Trophoblast cell (in vitro differentiated cells and primary cell): Measurements from ENCODE around the gene MICU1.
A peak's percentile ranks its signal among the peaks of the same experiment; 100 is the strongest.

Experiments used
- DNase-seq, 2 donors: peaks; one replicate each; pipeline ENCODE4 v3.0.0-alpha.2; 2016
- H2AFZ ChIP-seq: 2 replicates; pipeline ENCODE4 v1.6.1; 2013; ENCODE audit warnings: low read length, moderate library complexity, mild to moderate bottlenecking; ENCODE audit not compliant: insufficient read depth, poor library complexity
- H2AK5ac ChIP-seq: 2 replicates; pipeline ENCODE4 v1.6.1; 2013; ENCODE audit warnings: mild to moderate bottlenecking, low read length
- H2BK120ac ChIP-seq: 2 replicates; pipeline ENCODE4 v1.6.1; 2013; ENCODE audit warnings: low read length, mild to moderate bottlenecking, moderate library complexity; ENCODE audit not compliant: insufficient read depth, poor library complexity
- H2BK12ac ChIP-seq: 2 replicates; pipeline ENCODE4 v1.6.1; 2013; ENCODE audit warnings: mild to moderate bottlenecking, low read length, moderate library complexity
- H2BK5ac ChIP-seq: 2 replicates; pipeline ENCODE4 v1.6.1; 2013; ENCODE audit warnings: low read length, low read depth, moderate library complexity, mild to moderate bottlenecking; ENCODE audit not compliant: poor library complexity
- H3K14ac ChIP-seq: 2 replicates; pipeline ENCODE4 v1.6.1; 2013; ENCODE audit warnings: mild to moderate bottlenecking, low read length
- H3K18ac ChIP-seq: 2 replicates; pipeline ENCODE4 v1.6.1; 2013; ENCODE audit warnings: mild to moderate bottlenecking, low read length
- H3K23ac ChIP-seq: 2 replicates; pipeline ENCODE4 v1.6.1; 2013; ENCODE audit warnings: low read length
- H3K27ac ChIP-seq: 2 replicates; pipeline ENCODE4 v1.5.1; 2013; ENCODE audit warnings: low read depth, mild to moderate bottlenecking, inconsistent platforms, low read length, moderate library complexity
- H3K27me3 ChIP-seq: 2 replicates; pipeline ENCODE4 v1.6.1; 2013; ENCODE audit warnings: inconsistent platforms, mild to moderate bottlenecking, low read length, moderate library complexity; ENCODE audit not compliant: insufficient read depth
- H3K36me3 ChIP-seq, 2 experiments: 1 replicate in 1 of 2; 2 replicates in 1 of 2; pipeline ENCODE4 v1.6.1; 2013; ENCODE audit warnings: low read length in 2 of 2, mild to moderate bottlenecking in 2 of 2, moderate library complexity in 1 of 2; ENCODE audit not compliant: insufficient read depth in 2 of 2, control insufficient read depth in 1 of 2
- H3K4ac ChIP-seq: 2 replicates; pipeline ENCODE4 v1.6.1; 2013; ENCODE audit warnings: low read depth, mild to moderate bottlenecking, low read length, moderate library complexity
- H3K4me1 ChIP-seq, 2 experiments: 1 replicate in 1 of 2; 2 replicates in 1 of 2; pipeline ENCODE4 v1.6.1; 2013; ENCODE audit warnings: low read length in 2 of 2, mild to moderate bottlenecking in 2 of 2, moderate library complexity in 1 of 2; ENCODE audit not compliant: insufficient read depth in 2 of 2, control insufficient read depth in 1 of 2
- H3K4me2 ChIP-seq: 2 replicates; pipeline ENCODE4 v1.6.1; 2013; ENCODE audit warnings: inconsistent platforms, mild to moderate bottlenecking, low read length, moderate library complexity
- H3K4me3 ChIP-seq: 2 replicates; pipeline ENCODE4 v1.5.1; 2013; ENCODE audit warnings: mild to moderate bottlenecking, low read depth, low read length, inconsistent platforms
- H3K79me1 ChIP-seq: one replicate; pipeline ENCODE4 v1.6.1; 2013; ENCODE audit warnings: low read length
- H3K79me2 ChIP-seq: 2 replicates; pipeline ENCODE4 v1.6.1; 2013; ENCODE audit warnings: low read length, mild to moderate bottlenecking; ENCODE audit not compliant: control insufficient read depth, insufficient read depth, poor library complexity
- H3K9ac ChIP-seq: 2 replicates; pipeline ENCODE4 v1.6.1; 2013; ENCODE audit warnings: mild to moderate bottlenecking, low read length
- H3K9me3 ChIP-seq: 2 replicates; pipeline ENCODE4 v1.6.1; 2013; ENCODE audit warnings: low read depth, mild to moderate bottlenecking, control low read depth, inconsistent platforms, low read length; ENCODE audit not compliant: insufficient read depth
- H4K12ac ChIP-seq: 2 replicates; pipeline ENCODE4 v1.6.1; 2013; ENCODE audit warnings: low read depth, mild to moderate bottlenecking, low read length, moderate library complexity
- H4K8ac ChIP-seq: 2 replicates; pipeline ENCODE4 v1.6.1; 2013; ENCODE audit warnings: low read depth, mild to moderate bottlenecking, low read length, moderate library complexity
- H4K91ac ChIP-seq: one replicate; pipeline ENCODE4 v1.6.1; 2013; ENCODE audit warnings: low read depth, mild to moderate bottlenecking, low read length, moderate library complexity
- WGBS: extraction: QIAGEN DNeasy Blood & Tissue Kit; methylation state at CpG from one replicate; pipeline ENCODE4 v1.1.7; 2013; ENCODE audit warnings: missing lambda C conversion rate; ENCODE audit not compliant: insufficient read length, insufficient coverage; ENCODE audit errors: extremely low coverage; 5-methylcytosine and 5-hydroxymethylcytosine counted together

The MICU1 gene

GRCh38 chr10:72336259-72337038 lies 289.4 kb downstream of the MICU1 start:
- Histone ChIP-seq H2AK5ac (no peak overlapping the region), H3K4ac (no peak overlapping the region), H2BK12ac (no peak overlapping the region), H3K4me1 (peaks cover 8 to 10% of the 10 kb centered on the region in 2 experiments), H3K79me2 (no peaks in the 10 kb centered on the region), H3K23ac (no peak overlapping the region), H3K36me3 (peaks cover 51 to 55% of the 10 kb centered on the region in 2 experiments), H3K4me2 (no peak overlapping the region), H3K9me3 (no peaks in the 10 kb centered on the region), H4K8ac (no peak overlapping the region), H3K79me1 (peaks cover 5% of the 10 kb centered on the region), H2BK120ac (no peak overlapping the region), H3K27ac (no peak overlapping the region), H2BK5ac (no peak overlapping the region), H3K27me3 (no peaks in the 10 kb centered on the region), H4K12ac (no peak overlapping the region), H4K91ac (no peak overlapping the region), H2AFZ (no peak overlapping the region), H3K4me3 (no peak overlapping the region), H3K14ac (no peak overlapping the region), H3K18ac (no peak overlapping the region), H3K9ac (no peak overlapping the region)
- no CpG with 5 or more reads among the region's 18 CpGs for WGBS
- no peak for DNase-seq

- no peak overlapping the region for H3K23ac ChIP-seq
- H3K4ac ChIP-seq = no peak overlapping the region
- no peak overlapping the region for H3K27ac ChIP-seq
- no peak overlapping the region for H2BK120ac ChIP-seq
- no peak overlapping the region for H4K12ac ChIP-seq
- no peak overlapping the region for H2BK5ac ChIP-seq
- no CpG with 5 or more reads among the region's 20 CpGs for WGBS
- H3K4me3 ChIP-seq = no peak overlapping the region
- H3K79me1 ChIP-seq = peaks cover 9% of the 10 kb centered on the region
- H2AFZ ChIP-seq = no peak overlapping the region
- no peak overlapping the region for H3K9ac ChIP-seq
- H3K4me2 ChIP-seq = no peak overlapping the region
- no peak overlapping the region for H3K18ac ChIP-seq
- H3K79me2 ChIP-seq = peaks cover 2% of the 10 kb centered on the region
- no peak overlapping the region for H4K91ac ChIP-seq
- H3K14ac ChIP-seq = no peak overlapping the region
- no peaks in the 10 kb centered on the region for H3K27me3 ChIP-seq
- peaks cover 45 to 49% of the 10 kb centered on the region in 2 experiments for H3K36me3 ChIP-seq
- H3K9me3 ChIP-seq = no peaks in the 10 kb centered on the region
- H3K4me1 ChIP-seq = peaks cover 14 to 15% of the 10 kb centered on the region in 2 experiments
- H2BK12ac ChIP-seq = no peak overlapping the region
- H4K8ac ChIP-seq = no peak overlapping the region
- no peak overlapping the region for H2AK5ac ChIP-seq
- DNase-seq = no peak
Measured at GRCh38 chr10:72335394-72336258, 290.3 kb downstream of the MICU1 start.

- peaks cover 44 to 47% of the 10 kb centered on the region in 2 experiments for H3K36me3 ChIP-seq
- H4K91ac ChIP-seq = no peak overlapping the region
- H2AK5ac ChIP-seq = no peak overlapping the region
- H3K4ac ChIP-seq = no peak overlapping the region
- H3K18ac ChIP-seq = no peak overlapping the region
- H4K12ac ChIP-seq = no peak overlapping the region
- peak overlapping the region; percentile 11 for H2BK12ac ChIP-seq
- H4K8ac ChIP-seq = no peak overlapping the region
- peak overlapping the region; percentile 11 for H3K14ac ChIP-seq
- H3K9me3 ChIP-seq = no peaks in the 10 kb centered on the region
- H3K4me1 ChIP-seq = peaks cover 14 to 15% of the 10 kb centered on the region in 2 experiments
- peaks cover 2% of the 10 kb centered on the region for H3K79me2 ChIP-seq
- H2BK5ac ChIP-seq = no peak overlapping the region
- no peak overlapping the region for H3K9ac ChIP-seq
- no peaks in the 10 kb centered on the region for H3K27me3 ChIP-seq
- H3K4me3 ChIP-seq = no peak overlapping the region
- no peak overlapping the region for H2AFZ ChIP-seq
- no peak overlapping the region for H3K4me2 ChIP-seq
- peaks cover 9% of the 10 kb centered on the region for H3K79me1 ChIP-seq
- no CpG with 5 or more reads among the region's 16 CpGs for WGBS
- no peak overlapping the region for H3K23ac ChIP-seq
- H2BK120ac ChIP-seq = peak overlapping the region; percentile 20
- H3K27ac ChIP-seq = no peak overlapping the region
- no peak for DNase-seq
Measured at GRCh38 chr10:72334825-72335393, 291.0 kb downstream of the MICU1 start.

- peaks cover 14 to 15% of the 10 kb centered on the region in 2 experiments for H3K4me1 ChIP-seq
- no peak overlapping the region for H3K18ac ChIP-seq
- no peaks in the 10 kb centered on the region for H3K9me3 ChIP-seq
- peaks cover 9% of the 10 kb centered on the region for H3K79me1 ChIP-seq
- H4K8ac ChIP-seq = no peak overlapping the region
- no peak overlapping the region for H2AK5ac ChIP-seq
- peaks cover 44 to 45% of the 10 kb centered on the region in 2 experiments for H3K36me3 ChIP-seq
- no peak overlapping the region for H3K4me2 ChIP-seq
- H2BK120ac ChIP-seq = no peak overlapping the region
- no peak overlapping the region for H3K23ac ChIP-seq
- no peak overlapping the region for H2BK5ac ChIP-seq
- no peak overlapping the region for H3K27ac ChIP-seq
- H3K4me3 ChIP-seq = no peak overlapping the region
- H3K79me2 ChIP-seq = peaks cover 2% of the 10 kb centered on the region
- WGBS = no CpG with 5 or more reads among the region's 17 CpGs
- H2BK12ac ChIP-seq = no peak overlapping the region
- no peak overlapping the region for H4K91ac ChIP-seq
- H3K14ac ChIP-seq = no peak overlapping the region
- peak; percentile 48 to 60 for DNase-seq
- H2AFZ ChIP-seq = no peak overlapping the region
- no peak overlapping the region for H4K12ac ChIP-seq
- H3K4ac ChIP-seq = no peak overlapping the region
- H3K9ac ChIP-seq = no peak overlapping the region
- no peaks in the 10 kb centered on the region for H3K27me3 ChIP-seq
Measured at GRCh38 chr10:72334196-72334824, 291.6 kb downstream of the MICU1 start.
